ENCODE results near the gene ATCAY. TPM values are rescaled to one million over a fixed set of nuclear protein-coding genes. Genes with fewer than 3 reads are reported as not detected.
A peak's percentile ranks its signal among the peaks of the same experiment; 100 is the strongest.
"Not testable (repeated sequence)": the region's sequence is repeated elsewhere in the genome, so short reads cannot be mapped to it uniquely, and the experiment has no call there.

Gene ATCAY
- total RNA-seq, 3 donors from 2014 or later (not counting 1 experiment from before 2014, with no cell fraction given): not detected

DNA sequence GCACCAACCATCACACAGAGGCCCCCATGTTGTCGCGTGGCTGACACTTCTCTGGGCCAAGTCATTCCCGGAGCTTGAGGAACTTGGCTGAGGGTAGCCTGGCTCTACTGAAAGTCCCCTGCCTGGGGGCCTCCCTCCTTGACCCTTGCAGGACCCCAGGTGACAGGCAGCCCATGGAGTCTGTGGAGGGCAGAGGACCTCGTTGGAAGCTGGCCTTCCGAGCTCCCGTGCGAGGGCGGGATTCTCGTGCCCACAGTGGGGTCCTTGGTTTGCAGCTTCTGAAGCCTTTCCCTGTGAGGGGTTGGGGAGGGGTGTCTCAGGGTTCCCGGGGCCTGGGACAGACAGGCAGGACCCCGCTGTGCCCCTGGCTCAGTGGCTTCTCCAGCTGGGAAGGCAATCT lies 68.8 kb downstream of the ATCAY start:
- H3K36me3 ChIP-seq (ENCODE audit: control insufficient read depth, insufficient read depth, low read length): no peaks in the 10 kb centered on the region
- Mint-ChIP-seq H3K4me1 (peaks cover 14 to 15% of the 10 kb centered on the region in 2 donors), H3K9me3 (no peaks in the 10 kb centered on the region), H3K4me3 (peak overlapping the region; percentile 28), H3K36me3 (no peaks in the 10 kb centered on the region), H3K27me3 (ENCODE audit: low read depth in 2 of 2) (no peaks in the 10 kb centered on the region), H3K27ac (peak overlapping the region in 1 of 2 donors; percentile 88)
- H3K27ac ChIP-seq (ENCODE audit: low read length): peak overlapping the region; percentile 15
- ATAC-seq: no peak
- H3K9me3 ChIP-seq (ENCODE audit: control insufficient read depth, insufficient read depth, low read length): no peaks in the 10 kb centered on the region
- intact Hi-C loops (cut with micrococcal nuclease): no loop called here
- H3K4me1 ChIP-seq (ENCODE audit: control insufficient read depth, insufficient read depth, low read length): peaks cover 28% of the 10 kb centered on the region
- TF ChIP-seq, protein P1, sequence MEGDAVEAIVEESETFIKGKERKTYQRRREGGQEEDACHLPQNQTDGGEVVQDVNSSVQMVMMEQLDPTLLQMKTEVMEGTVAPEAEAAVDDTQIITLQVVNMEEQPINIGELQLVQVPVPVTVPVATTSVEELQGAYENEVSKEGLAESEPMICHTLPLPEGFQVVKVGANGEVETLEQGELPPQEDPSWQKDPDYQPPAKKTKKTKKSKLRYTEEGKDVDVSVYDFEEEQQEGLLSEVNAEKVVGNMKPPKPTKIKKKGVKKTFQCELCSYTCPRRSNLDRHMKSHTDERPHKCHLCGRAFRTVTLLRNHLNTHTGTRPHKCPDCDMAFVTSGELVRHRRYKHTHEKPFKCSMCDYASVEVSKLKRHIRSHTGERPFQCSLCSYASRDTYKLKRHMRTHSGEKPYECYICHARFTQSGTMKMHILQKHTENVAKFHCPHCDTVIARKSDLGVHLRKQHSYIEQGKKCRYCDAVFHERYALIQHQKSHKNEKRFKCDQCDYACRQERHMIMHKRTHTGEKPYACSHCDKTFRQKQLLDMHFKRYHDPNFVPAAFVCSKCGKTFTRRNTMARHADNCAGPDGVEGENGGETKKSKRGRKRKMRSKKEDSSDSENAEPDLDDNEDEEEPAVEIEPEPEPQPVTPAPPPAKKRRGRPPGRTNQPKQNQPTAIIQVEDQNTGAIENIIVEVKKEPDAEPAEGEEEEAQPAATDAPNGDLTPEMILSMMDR (IDR thresholded peaks at IDR 0.05): no peak
- H3K4me3 ChIP-seq (ENCODE audit: low read length): no peak overlapping the region
- 92% methylated on average over 11 of the region's 11 CpGs for whole genome bisulfite sequencing (ENCODE audit: insufficient coverage)
- no peaks in the 10 kb centered on the region for H3K27me3 ChIP-seq (ENCODE audit: control insufficient read depth, insufficient read depth, low read length)
- no peak for DNase-seq

DNA sequence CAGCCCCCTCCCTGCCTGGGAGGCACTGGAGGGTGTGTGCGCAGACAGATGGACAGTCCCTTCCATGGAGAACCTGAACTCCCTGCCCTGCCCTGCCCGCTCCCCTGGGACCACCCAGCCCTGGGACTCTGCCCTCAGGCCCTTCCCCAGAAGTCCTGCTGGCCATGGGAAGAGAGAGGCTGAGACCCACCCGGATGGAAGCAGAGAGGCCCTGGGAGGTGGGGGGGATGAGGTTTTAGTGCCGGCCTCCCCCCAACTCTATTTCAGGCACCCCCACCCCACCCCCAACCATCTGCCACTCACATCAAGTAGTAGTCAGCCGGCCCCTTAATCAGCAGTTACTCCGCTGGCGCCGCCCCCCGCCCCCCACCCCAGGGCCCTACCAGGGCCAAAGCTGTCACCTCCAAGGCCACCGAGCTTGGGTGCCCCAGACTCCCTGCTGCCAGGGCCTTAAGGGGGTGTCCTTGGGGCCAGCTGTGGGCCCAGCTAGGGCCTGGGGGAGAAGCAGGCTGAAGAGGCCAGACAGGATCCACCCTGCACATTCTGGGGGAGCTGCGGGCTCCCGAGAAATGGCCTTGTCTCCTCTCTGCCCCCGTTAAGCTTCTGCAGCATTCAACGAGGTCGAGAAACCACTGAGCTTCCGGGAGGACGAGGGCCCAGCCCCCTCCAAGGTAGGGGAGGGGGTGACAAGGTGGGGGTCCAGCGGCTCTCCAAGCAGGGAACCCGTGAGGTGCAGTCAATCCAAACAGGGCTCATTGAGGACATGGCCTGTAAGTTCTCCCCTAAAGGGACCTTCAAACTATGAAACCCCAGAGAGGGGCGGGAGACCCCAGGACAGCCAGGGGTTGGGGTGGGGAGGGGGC lies 69.7 kb downstream of the ATCAY start:
- Mint-ChIP-seq H3K27me3 (ENCODE audit: low read depth in 2 of 2) (no peaks in the 10 kb centered on the region), H3K9me3 (no peaks in the 10 kb centered on the region), H3K4me3 (peak overlapping the region; percentile 82), H3K27ac (peak overlapping the region; percentile 81 to 88), H3K36me3 (no peaks in the 10 kb centered on the region), H3K4me1 (peaks cover 13 to 15% of the 10 kb centered on the region in 2 donors)
- Histone ChIP-seq H3K27me3 (ENCODE audit: control insufficient read depth, insufficient read depth, low read length) (no peaks in the 10 kb centered on the region), H3K9me3 (ENCODE audit: control insufficient read depth, insufficient read depth, low read length) (no peaks in the 10 kb centered on the region), H3K4me3 (ENCODE audit: low read length) (peak overlapping the region; percentile 33), H3K27ac (ENCODE audit: low read length) (peak overlapping the region; percentile 63), H3K36me3 (ENCODE audit: control insufficient read depth, insufficient read depth, low read length) (no peaks in the 10 kb centered on the region), H3K4me1 (ENCODE audit: control insufficient read depth, insufficient read depth, low read length) (peaks cover 27% of the 10 kb centered on the region)
- intact Hi-C loops (cut with micrococcal nuclease): loop anchor here (10.0 kb wide), 1 partner anchor 1655 kb away; no protein-coding TSS in a partner anchor
- DNase-seq (no peak), ATAC-seq (peak; percentile 32 to 45 (median 40))
- 25% methylated on average over 18 of the region's 20 CpGs for WGBS (ENCODE audit: insufficient coverage)
- TF ChIP-seq, protein P1 (IDR thresholded peaks at IDR 0.05): no peak

DNA sequence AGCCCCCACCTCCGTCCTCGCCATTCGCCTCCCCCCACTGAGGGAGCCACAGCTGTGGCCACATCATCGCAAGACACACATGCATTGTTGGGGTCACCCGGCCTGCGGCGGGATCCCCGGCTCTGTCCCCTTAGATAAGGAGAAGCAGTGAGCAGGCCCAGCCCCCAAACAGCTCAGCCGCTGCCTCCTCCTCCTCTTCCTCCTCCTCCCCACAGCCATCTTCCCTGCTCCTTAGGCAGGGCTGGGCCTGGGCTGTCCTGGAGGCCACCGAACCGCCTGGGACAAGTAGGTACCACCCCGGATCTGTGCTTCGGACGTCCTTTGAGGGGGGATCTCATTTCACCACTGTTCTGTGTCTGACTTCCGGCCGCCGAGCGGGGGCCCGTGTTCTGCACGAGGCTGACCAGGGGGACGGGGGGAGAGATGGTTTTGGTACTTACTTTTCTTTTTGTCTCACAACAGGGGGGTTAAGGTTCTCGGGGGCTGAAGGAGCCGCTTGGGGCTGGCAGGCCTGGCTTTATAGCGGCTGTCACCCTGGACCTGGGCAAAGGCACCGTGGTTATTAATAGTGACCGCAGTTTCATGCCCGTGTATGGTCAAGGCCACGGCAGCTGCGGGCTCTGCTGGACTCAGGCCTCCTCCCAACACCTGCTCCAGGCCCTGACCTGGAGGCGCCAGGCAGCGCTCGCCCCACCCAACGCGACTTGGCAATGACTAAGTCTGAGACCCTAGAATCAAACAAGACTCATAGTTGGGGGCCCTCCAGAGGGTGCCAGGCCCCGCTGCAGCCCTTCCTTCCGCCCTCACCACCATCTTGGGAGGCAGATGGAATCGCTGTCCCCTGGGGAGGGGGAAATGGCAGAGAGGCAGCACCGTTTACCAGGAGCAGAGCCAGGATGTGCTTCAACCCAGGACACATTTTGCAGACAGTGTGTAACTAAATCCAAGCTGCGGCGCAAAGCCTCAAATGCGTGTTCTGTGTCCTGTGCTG lies 70.7 kb downstream of the ATCAY start:
- Mint-ChIP-seq H3K27me3 (ENCODE audit: low read depth in 2 of 2) (no peaks in the 10 kb centered on the region), H3K27ac (peak overlapping the region; percentile 81 to 88), H3K36me3 (no peaks in the 10 kb centered on the region), H3K4me1 (peaks cover 13 to 15% of the 10 kb centered on the region in 2 donors), H3K9me3 (no peaks in the 10 kb centered on the region), H3K4me3 (peak overlapping the region; percentile 82)
- 23% methylated on average over 40 of the region's 41 CpGs for WGBS (ENCODE audit: insufficient coverage)
- intact Hi-C loops (cut with micrococcal nuclease): loop anchor here (10.0 kb wide), 1 partner anchor 1654 kb away; no protein-coding TSS in a partner anchor
- TF ChIP-seq, protein P1 (IDR thresholded peaks at IDR 0.05): no peak
- H3K9me3 ChIP-seq (ENCODE audit: control insufficient read depth, insufficient read depth, low read length): no peaks in the 10 kb centered on the region
- ATAC-seq: peak; percentile 63 to 70 (median 68)
- peaks cover 27% of the 10 kb centered on the region for H3K4me1 ChIP-seq (ENCODE audit: control insufficient read depth, insufficient read depth, low read length)
- peak overlapping the region; percentile 63 for H3K27ac ChIP-seq (ENCODE audit: low read length)
- H3K36me3 ChIP-seq (ENCODE audit: control insufficient read depth, insufficient read depth, low read length): peaks cover 2% of the 10 kb centered on the region
- no peaks in the 10 kb centered on the region for H3K27me3 ChIP-seq (ENCODE audit: control insufficient read depth, insufficient read depth, low read length)
- peak overlapping the region; percentile 33 for H3K4me3 ChIP-seq (ENCODE audit: low read length)
- DNase-seq: no peak

DNA sequence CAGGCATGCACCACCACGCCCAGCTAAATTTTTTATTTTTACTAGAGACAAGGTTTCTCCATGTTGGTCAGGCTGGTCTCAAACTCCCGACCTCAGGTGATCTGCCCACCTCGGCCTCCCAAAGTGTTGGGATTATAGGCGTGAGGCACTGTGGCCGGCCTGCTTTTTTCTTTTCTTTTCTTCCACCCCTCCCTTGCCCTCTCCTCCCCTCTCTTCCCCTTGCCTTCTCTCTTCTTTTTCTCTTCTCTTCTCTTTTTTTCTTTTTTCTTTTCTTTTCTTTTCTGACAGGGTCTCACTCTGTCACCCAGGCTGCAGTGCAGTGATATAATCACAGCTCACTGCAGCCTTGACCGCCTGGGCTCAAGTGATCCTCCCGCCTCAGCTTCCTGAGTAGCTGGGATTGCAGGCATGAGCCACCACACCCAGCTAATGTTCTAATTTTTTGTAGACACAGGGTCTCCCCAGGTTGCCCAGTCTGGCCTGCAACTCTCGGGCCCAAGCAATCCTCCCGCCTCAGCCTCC lies 72.3 kb downstream of the ATCAY start:
- Mint-ChIP-seq H3K27ac (peak overlapping the region; percentile 65 to 88), H3K4me3 (peak overlapping the region; percentile 58), H3K4me1 (peaks cover 13 to 15% of the 10 kb centered on the region in 2 donors)
- intact Hi-C loops (cut with micrococcal nuclease): loop anchor here (10.0 kb wide), 1 partner anchor 1652 kb away; no protein-coding TSS in a partner anchor
- ATAC-seq; H3K4me3 ChIP-seq (ENCODE audit: low read length); H3K27me3 ChIP-seq (ENCODE audit: control insufficient read depth, insufficient read depth, low read length); DNase-seq; H3K9me3 ChIP-seq (ENCODE audit: control insufficient read depth, insufficient read depth, low read length); H3K36me3 ChIP-seq (ENCODE audit: control insufficient read depth, insufficient read depth, low read length); H3K27me3 Mint-ChIP-seq (ENCODE audit: low read depth in 2 of 2); H3K36me3 Mint-ChIP-seq; H3K27ac ChIP-seq (ENCODE audit: low read length); H3K9me3 Mint-ChIP-seq: not testable (repeated sequence)
- WGBS (ENCODE audit: insufficient coverage): 86% methylated on average over 9 of the region's 9 CpGs
- H3K4me1 ChIP-seq (ENCODE audit: control insufficient read depth, insufficient read depth, low read length): peaks cover 27% of the 10 kb centered on the region
